GM19395 (cell line): ENCODE data around the gene LINGO1.

Experiments used
- ATAC-seq: cut with Tn5 transposase; IDR thresholded peaks from one replicate; pipeline ENCODE4 v1.9.1; 2021; ENCODE audit warnings: mild to moderate bottlenecking, moderate library complexity; ENCODE audit not compliant: unreplicated experiment

Gene LINGO1

DNA sequence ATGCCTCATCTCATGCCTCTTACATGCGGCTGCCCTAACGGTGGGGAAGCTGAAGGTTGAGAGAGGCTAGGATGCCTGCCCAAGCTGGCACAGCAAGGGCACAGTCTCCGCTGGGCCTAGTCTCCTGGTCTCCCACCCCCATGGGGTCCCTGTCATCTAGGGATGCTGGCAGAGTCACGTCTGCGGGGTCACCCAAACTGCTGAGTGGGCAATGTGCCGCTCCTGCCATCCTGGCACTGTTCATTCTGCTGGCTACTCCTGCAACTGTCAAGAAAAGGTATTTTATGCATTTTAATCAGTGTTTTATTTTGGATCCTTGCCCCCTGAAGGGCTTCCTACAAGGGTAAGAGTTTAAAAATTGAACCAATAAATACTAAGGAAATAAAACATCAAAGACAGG lies 12.8 kb downstream of the LINGO1 start:
- no peak for ATAC-seq

DNA sequence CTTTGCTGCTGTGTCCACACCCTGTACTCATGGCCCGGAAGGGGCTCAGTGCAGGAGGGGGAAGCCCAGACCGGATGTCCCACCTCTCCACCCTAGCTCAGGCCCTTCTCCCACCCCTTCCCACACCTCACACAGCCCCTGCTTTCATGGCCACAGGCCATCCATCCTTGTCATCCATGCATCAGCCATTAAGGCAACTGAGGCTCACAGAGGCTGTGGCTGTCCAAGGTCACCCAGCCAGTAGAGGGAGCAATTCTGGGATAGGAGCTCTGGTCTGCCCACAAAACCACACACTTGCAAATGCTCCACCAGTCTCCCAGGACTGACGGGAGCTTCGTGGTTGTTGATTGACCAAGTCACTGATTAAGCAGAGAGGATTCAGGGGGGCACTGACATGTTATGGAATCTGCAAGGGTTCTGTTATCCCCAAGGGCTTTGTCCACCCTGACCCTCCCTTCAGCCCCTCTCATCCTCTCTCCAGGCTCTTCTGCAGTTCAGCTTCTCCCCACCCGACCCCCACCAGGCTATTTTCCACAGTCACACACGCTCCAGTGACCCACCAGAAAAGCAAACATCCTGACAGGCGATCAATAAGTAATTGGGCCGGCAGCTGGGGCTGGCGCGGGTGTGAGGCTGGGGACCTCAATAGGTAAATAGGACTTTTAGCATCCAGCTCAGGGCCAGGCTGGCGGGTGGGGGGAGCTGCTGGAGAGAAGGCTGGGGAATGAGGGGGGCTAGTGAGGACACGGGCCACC lies 15.1 kb downstream of the LINGO1 start:
- no peak for ATAC-seq

DNA sequence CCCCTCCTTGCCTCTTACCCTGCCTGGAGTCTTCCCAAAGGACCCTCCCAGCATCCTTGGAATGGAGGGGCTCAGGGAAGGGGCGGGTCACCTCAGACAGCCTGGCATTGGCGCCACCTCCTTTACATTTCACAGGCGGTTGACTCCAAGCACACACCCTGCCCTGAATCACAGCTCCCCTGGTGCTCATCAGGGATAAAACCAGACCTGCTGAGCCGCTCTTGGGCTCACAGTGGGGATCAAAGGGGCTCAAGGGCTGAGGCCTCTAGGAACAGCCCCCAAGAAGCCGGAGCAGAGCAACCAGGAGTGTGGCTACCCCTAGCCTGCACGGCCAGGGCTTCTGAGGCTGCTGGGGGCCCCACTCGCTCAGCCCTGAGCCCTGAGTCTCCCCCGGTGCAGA lies 16.6 kb downstream of the LINGO1 start:
- no peak for ATAC-seq

DNA sequence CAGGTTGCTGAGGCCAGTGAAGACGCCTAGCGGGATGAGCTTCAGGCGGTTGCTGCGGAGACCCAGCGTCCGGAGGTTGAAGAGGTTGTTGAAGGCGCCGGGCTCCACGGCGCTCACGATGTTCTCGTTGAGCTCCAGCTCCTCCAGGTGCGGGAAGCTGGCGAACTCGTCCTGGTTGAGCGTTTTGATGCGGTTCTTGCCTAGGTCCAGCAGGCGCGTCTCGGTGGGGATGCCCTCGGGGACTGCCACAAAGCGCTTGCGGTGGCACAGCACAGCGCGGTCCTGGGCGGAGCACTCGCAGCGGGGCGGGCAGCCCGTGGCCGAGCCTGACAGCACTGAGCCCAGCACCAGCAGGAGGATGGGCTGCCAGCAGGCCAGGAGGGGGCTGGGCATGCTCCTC lies 17.2 kb downstream of the LINGO1 start:
- no peak for ATAC-seq

DNA sequence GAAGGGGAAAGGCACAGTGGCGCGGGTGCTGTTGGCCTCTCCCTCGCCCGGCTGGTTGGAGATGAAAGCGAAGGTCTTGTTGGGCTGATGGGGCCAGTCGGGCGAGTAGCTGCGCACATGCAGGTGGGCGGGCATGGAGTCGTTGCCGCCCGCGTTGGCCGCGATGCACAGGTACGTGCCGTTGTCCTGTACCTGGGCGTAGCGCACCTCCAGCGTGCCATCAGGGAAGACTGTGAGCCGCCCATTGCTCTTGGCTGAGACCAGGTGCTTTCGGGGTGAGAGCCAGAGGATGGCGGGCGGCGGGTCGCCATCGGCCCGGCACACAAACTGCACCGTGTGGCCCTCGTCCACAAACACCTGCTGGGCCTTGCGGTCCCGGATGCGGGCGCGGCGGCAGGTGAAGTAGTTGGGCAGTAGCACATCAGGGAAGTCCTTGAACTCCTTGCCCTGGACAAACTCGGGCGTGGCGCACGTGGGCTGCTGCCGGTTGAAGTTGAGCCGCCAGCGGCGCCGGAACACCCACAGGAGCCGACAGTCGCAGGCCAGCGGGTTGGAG lies 18.4 kb downstream of the LINGO1 start:
- ATAC-seq, result no peak

DNA sequence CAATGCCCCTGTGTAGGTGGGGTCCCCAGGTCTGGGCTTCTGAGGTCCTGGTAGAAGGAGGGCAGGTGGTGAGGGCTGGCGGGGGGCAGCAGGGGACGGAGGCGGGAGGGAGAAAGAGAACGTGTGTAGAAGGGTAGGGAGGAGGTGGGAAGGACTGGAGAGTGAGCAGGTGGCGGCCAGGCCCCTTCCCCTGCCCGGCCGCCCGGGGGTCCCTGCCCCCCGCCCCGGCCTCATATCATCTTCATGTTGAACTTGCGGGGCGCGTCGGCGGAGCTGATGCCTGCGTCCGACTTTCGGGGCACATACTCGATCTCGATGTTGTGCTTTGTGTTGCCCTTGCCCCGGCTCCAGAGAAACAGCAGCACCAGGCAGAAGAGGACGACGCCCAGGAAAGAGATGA lies 18.9 kb downstream of the LINGO1 start:
- ATAC-seq, result no peak

DNA sequence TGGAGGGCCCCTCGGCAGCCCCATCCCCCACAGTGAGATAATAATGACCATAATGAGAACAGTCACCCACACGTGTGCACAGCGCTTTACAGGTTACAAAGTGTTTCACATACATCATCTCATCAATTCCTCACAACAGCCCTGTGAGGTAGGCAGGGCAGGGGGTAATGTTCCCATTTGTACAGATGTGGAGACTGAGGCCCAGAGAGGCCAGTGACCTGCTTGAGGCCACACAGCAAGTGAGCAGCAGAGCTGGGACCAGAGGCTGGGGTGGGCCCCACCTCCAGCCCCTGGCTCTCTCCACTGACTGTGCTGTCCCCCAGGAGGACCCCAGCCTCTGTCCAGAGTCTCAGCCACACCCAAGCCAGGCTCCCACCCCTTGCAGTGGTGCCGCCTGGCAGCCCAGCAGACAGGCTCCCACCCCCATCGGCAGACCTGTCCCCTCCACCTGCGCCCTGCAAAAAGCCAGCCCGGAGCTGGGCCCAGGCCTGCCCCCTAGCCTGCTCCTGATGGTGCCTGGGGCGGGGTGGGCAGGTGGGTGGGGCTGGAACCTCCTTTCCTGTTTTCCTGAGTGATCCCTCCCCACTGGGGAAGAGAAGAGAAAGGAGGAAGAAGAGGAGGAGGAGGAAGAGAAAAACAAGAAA lies 19.6 kb downstream of the LINGO1 start:
- no peak for ATAC-seq

DNA sequence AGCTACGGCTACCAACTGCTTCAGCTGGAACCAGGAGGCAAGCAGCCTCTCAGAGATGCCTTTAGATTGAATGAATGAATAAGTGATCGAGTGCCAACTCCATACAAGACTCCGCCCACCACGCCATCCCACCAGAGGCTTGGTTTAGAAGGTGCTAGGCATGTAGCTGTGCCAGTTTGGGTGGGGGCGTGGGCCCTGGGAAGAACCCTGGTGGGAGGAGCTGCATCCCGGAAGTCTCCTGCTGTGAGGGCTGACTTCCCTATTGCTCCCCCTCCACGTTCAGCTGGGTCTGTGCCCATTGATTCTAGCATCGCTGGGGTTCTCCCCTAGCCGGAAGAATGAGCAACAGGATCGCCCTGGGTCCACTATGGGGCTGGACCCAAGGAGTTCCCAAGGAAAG lies 20.9 kb downstream of the LINGO1 start:
- no peak for ATAC-seq

DNA sequence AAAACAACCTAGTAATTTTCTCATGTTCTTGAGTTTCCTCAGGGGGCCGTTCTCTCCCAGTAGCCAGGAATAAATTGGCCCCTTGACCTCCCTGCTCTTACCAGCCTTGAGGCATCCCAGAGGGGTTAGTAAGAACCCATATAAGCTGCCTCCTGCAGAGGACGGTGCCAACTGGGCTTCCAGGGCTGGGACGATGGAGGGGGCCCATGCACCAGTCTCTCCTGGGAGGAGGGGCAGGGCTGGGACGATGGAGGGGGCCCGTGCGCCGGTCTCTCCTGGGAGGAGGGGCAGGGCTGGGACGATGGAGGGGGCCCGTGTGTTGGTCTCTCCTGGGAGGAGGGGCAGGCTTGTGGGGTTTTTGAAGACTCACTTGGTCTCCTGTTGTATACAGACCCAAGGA lies 22.0 kb downstream of the LINGO1 start:
- ATAC-seq, result no peak

DNA sequence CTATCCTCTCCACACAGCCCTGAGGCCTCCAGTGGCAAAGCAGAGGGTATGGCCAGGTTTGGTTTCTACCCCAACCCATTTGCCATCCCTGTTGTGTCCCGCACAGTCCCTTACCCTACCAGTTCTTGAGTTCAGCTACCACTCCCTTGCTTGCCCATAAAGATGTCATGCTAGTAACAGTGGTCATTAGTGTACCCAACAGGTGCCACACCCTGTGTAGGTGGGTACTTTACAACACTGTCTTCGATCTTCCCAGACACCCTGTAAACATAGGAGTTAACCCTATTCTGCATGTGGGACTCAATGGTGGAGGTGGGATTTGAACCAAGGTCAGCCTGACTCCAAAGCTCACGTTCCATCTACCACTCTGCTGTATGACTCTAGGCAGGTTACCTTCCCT lies 23.2 kb downstream of the LINGO1 start:
- ATAC-seq, result no peak

DNA sequence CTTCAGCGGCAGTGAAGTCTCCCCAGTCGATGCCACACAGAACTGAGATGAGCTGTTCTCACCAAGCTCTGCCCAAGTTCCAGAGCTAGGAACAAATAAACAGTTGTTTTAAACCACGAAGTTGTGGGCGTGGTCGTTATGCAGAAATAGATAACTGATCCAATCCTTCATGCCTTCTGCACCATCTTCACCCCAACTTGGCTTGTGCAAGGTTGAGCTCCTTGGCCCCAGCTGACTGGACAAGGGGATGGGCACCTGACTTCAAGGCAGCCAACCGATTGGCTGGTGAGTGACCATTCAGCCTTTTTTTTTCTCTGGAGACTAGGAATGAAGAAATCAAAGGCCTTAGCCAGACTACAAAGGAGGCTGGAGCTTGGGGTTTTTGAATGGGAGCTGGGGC lies 23.9 kb downstream of the LINGO1 start:
- no peak for ATAC-seq

DNA sequence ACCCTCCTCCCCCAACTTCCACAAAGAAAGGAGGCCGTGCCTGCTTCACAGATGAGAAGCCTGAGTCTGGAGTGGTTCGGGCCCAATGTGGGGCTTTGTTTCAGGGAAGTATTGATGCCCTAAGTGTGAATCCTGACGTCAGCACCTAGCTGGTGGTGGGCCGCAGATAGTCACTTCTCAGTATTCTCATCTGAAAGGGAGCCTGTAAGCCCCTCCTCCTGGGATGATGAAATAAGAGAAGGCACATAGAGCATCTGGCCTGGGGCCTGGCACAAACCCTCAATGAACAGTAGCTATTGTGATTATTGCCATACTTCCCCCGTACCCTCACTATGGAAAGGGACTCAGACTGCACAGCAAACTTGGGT lies 24.8 kb downstream of the LINGO1 start:
- ATAC-seq, result no peak

DNA sequence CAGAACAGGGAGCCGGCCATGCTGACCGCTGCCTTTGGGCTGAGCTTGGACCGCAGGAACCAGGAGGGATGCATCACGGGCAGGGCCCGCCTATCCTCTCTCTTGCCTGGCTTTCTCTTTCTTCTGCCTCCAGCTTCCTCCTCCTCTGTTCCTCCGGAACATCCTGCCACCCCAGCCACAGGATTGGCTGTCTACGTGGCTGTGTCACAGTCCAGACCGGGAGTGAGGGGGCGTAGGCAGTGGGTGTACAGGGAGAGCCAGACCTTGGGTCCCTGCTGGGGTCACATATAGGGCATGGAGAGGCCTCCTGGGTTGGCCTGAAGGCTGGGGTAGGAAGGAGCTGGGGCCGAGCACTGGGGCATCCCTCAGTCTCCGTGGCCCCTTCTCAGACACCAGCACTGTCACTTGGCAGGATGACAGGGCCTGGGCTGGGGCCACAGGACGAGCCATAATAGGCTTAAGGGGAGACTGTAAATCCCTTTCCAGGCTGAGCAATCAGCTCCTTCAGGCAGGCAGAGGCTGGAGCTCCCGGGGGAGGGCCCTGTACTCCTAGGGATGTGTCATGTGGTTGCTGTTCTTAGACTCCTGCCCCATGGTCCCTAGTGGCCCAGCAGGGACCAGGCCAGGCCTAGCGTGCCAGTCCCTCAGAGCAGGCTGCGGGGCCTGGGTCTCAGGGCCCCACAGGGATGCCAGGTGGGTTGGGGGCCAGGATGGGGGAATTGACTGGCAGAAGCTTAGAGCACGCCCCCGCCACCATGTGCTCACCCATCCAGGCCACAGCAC lies 25.4 kb downstream of the LINGO1 start:
- no peak for ATAC-seq

DNA sequence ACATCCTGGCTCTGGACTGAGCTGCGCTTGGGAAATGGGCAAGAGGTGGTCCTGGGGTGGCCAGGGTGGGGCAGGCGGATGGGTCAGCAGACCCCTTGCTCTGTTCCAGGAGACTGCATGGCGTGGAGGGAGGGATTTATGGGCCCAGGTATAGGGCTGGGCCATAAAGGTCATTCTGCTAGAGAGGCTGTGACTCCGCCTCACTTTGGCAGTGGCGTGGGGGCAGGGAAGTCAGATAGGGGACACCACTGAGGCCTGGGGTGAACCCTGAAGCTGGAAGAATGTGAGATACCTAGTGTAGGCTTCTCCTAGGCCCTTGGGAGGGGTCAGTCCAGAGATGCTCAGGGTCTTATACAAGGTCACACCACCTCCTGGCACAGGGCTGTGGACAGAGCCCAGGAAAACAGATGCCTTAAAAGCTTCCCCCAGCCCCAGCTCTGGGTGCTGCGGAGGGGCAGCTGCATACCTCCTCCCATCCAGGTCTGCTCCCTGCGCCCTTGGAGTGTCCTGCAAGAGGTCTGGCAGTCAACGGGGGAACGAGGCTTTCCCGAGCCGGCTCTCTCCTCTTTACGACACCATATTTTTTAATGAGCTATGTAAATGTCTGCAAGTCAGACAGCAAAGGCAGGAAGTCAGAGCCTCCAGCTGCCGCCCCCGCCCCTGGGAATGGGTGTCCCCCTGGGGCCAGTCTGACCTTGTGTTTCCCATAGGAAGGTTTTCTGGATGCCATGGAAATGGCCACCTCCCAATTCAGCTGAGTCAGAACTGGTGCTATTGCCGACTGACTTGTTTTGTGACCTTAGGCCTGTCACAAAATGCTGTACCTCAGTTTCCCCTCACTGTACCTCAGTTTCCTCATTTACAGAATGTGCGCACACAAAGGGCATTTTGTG lies 26.3 kb downstream of the LINGO1 start:
- ATAC-seq, result no peak

DNA sequence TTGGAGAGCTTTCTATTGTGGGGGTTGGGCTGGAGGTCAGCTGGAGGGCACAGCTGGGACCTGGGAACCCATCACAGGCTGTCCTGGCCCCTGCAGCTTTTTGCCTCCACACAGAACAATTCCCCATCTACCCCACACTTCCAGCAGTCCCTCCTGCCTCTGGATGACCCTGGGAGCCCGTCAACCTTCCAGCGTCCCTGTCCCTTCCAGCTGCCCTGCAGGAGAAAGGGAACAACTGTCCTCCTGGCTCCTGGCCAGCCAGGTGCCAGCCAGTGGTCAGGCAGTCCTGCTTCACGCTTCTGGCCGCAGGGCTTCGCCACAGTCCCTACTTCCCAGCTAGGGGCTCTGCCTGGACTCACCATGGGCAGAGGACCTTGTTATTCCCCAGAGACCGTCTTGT lies 27.2 kb downstream of the LINGO1 start:
- ATAC-seq, result no peak

DNA sequence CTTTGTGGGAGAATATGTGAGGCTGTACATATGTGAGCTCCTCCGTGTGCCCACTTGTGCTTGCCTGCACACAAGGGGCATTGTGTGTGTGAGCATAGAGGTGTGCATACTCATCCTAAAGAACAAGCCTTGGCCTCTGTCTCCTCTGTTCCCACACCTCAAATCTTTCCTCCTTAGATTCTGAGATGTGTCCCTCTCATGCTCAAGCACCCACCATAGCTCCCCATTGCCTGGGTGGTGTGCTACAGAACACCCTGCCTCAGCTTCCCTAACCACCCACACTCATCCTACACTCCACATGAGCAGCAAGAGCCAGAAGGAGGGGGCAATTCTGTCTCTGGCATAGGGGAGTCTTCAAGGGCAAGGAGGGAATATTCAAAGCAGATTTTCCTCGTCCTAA lies 27.7 kb downstream of the LINGO1 start:
- ATAC-seq, result no peak

DNA sequence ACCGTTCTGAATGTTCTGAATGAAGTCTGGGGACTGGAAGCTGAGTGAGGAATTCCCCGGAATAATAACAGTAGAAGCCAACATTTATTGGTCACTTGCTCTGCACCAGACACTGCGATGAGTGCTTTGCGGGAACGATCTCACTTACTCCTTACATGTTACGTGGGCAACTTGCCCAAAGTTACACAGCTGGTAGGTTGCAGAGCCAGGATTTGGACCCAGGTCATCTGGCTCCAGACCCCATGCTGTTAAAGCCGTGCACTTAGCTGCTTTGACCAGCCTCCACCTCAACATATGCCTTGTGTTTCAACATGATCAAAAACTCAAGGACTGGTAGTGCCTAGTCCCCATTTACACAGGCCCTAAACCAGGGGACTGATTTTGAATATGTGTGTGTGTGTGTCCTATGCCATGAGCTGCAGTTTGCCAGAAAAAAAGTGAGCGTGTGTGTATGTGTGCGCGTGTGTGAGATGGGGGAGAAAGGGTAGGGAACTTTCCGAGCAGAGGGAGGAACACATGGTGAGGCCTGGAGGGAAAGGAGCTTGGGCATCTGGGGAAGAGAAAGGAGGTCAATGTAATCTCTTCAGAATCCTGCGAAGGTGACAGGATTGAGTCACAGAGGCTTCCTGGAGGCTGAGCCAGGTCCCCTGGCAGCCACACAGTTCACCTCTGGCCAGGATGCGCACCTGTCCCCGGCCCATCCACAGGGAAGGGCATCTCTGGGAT lies 28.9 kb downstream of the LINGO1 start:
- no peak for ATAC-seq

DNA sequence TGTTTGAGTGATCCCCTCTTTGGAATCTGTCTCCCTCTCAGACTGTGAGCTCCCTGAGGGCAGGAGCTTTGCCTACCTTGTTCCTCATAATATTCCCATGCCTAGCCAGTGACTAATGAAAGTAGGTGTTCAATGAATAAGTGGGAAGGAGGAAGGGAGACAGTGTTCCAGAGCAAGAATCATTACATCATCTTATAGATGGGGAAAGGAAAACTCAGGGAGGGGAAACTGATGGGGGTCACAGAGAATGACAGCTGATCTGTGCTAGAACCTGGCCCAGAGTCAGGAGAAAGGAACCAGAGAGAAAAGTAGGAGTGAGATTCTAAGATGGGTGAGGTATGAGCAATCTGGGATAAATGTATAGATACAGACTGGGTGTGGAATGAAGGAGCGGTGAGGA lies 29.9 kb downstream of the LINGO1 start:
- no peak for ATAC-seq

DNA sequence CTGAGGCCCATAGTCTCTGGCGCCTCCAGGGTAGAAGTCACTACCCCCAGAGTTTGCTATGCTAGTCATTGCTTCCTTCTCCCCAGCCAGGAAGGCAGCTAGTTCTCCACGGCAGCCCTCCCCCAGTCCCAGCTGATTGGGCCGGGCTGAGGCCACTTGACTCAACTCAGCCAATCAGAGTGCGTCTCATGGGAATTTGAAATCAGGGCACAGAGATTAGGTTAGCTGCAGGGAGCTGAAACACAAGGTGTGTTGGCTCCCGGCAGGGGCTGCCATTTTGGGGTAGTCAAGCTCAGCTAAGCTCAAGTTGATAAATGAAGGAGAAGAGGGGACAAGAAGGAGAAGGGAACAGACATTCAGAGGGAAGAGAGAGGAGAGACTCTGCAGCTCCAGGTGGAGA lies 32.8 kb downstream of the LINGO1 start:
- ATAC-seq, result no peak

DNA sequence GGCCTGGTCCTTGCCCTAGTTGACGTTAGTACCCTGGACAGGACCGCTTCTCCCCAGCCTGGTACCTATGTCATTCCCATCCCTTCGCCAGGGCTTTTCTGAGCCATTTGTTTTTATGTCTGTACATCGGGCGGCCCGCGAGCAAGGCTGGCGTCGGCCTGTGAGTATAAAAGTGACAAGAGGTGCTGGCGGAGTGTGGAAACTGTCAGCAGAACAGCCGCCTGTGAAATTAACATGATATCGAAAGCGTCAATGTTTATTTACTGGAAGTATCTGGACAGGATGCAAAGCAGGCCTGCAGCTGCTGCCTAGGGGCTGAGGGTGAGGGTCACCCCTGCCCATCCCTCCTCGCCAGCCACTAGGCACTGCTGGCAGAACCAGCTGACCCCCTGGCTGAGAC lies 33.4 kb downstream of the LINGO1 start:
- no peak for ATAC-seq
